CD14-positive monocyte (primary cell): ENCODE data around the gene ZNF586. TPM values are rescaled to one million over a fixed set of nuclear protein-coding genes. Genes with fewer than 3 reads are reported as not detected.

Experiments used
- DNase-seq, 3 donors: peaks; one replicate each; pipeline ENCODE4 v3.0.0-alpha.2; 2011 to 2022
- H2AFZ ChIP-seq: 2 replicates; pipeline ENCODE4 v1.6.0; 2012; ENCODE audit warnings: mild to moderate bottlenecking, low read depth, low read length, inconsistent platforms; ENCODE audit not compliant: insufficient read depth, poor library complexity, severe bottlenecking
- H3K27ac ChIP-seq, 2 donors: 1 replicate in 1 of 2; 2 replicates in 1 of 2; pipeline ENCODE4 v1.5.1; 2012 to 2013; ENCODE audit warnings: low read length in 2 of 2, control low read depth in 1 of 2, inconsistent platforms in 1 of 2, low read depth in 1 of 2, mild to moderate bottlenecking in 1 of 2
- H3K27me3 ChIP-seq, 2 donors: one replicate each; pipeline versions ENCODE4 v1.6.0 to v1.6.1; 2011 to 2013; ENCODE audit warnings: low read length in 2 of 2; ENCODE audit not compliant: control insufficient read depth in 2 of 2, insufficient read depth in 2 of 2
- H3K36me3 ChIP-seq, 2 donors: replicated peaks in 1 of 2; 1 replicate in 1 of 2; 2 replicates in 1 of 2; pipeline versions ENCODE4 v1.5.1 to v1.6.1; 2012 to 2013; ENCODE audit warnings: low read length in 2 of 2, control low read depth in 1 of 2, inconsistent platforms in 1 of 2, mild to moderate bottlenecking in 1 of 2; ENCODE audit not compliant: insufficient read depth in 2 of 2, control insufficient read depth in 1 of 2
- H3K4me1 ChIP-seq, 2 donors: 1 replicate in 1 of 2; 2 replicates in 1 of 2; pipeline versions ENCODE4 v1.5.1 to v1.6.1; 2012 to 2013; ENCODE audit warnings: low read length in 2 of 2, control low read depth in 1 of 2, inconsistent platforms in 1 of 2, mild to moderate bottlenecking in 1 of 2, moderate library complexity in 1 of 2; ENCODE audit not compliant: insufficient read depth in 2 of 2, control insufficient read depth in 1 of 2
- H3K4me2 ChIP-seq: replicated peaks from 2 replicates; pipeline ENCODE3; 2012; ENCODE audit warnings: low read length, moderate library complexity, mild to moderate bottlenecking; ENCODE audit not compliant: poor library complexity, severe bottlenecking; ENCODE audit errors: extremely low read depth
- H3K4me3 ChIP-seq, 3 experiments: fragments of 200-600 bp in 1 of 3; sonication (generic) in 1 of 3; replicated peaks in 1 of 3; 1 replicate in 2 of 3; 2 replicates in 1 of 3; pipeline ENCODE4 v1.5.1; 2011 to 2013; ENCODE audit warnings: low read length in 3 of 3, mild to moderate bottlenecking in 3 of 3, control low read depth in 2 of 3, low read depth in 2 of 3, inconsistent platforms in 1 of 3, moderate library complexity in 1 of 3
- H3K79me2 ChIP-seq: 2 replicates; pipeline ENCODE4 v1.6.0; 2012; ENCODE audit warnings: mild to moderate bottlenecking, control low read depth, inconsistent platforms, low read length, moderate library complexity; ENCODE audit not compliant: insufficient read depth
- H3K9ac ChIP-seq: 2 replicates; pipeline ENCODE4 v1.6.0; 2017; ENCODE audit warnings: low read length, mild to moderate bottlenecking; ENCODE audit not compliant: insufficient read depth, poor library complexity, severe bottlenecking
- H3K9me3 ChIP-seq, 2 donors: replicated peaks in 1 of 2; 1 replicate in 1 of 2; 2 replicates in 1 of 2; pipeline versions ENCODE4 v1.5.1 to v1.6.1; 2012 to 2013; ENCODE audit warnings: low read length in 2 of 2, control low read depth in 1 of 2; ENCODE audit not compliant: control insufficient read depth in 1 of 2, insufficient read depth in 1 of 2
- H4K20me1 ChIP-seq: 2 replicates; pipeline ENCODE4 v1.6.0; 2012; ENCODE audit warnings: mild to moderate bottlenecking, low read length, control low read depth, moderate library complexity; ENCODE audit not compliant: insufficient read depth
- H3K27ac Mint-ChIP-seq, 7 donors: one replicate each; pipeline ENCODE4 v1.8.0; 2020; ENCODE audit warnings: mild to moderate bottlenecking in 7 of 7, mixed read lengths in 7 of 7, moderate library complexity in 6 of 7, inconsistent platforms in 2 of 7
- H3K27me3 Mint-ChIP-seq, 3 donors: one replicate each; pipeline ENCODE4 v1.8.0; 2021 to 2022; ENCODE audit warnings: low read depth in 3 of 3, mild to moderate bottlenecking in 3 of 3, mixed read lengths in 3 of 3, moderate library complexity in 3 of 3, inconsistent platforms in 1 of 3
- H3K36me3 Mint-ChIP-seq, 2 donors: one replicate each; pipeline ENCODE4 v1.8.0; 2020; ENCODE audit warnings: mixed read lengths in 2 of 2, inconsistent platforms in 1 of 2, mild to moderate bottlenecking in 1 of 2
- H3K4me1 Mint-ChIP-seq: one replicate; pipeline ENCODE4 v1.8.0; 2020; ENCODE audit warnings: mild to moderate bottlenecking, mixed read lengths
- H3K4me3 Mint-ChIP-seq, 2 donors: one replicate each; pipeline ENCODE4 v1.8.0; 2020; ENCODE audit warnings: mild to moderate bottlenecking in 2 of 2, mixed read lengths in 2 of 2, moderate library complexity in 1 of 2
- H3K9me3 Mint-ChIP-seq, 7 donors: one replicate each; pipeline ENCODE4 v1.8.0; 2020 to 2022; ENCODE audit warnings: mixed read lengths in 7 of 7, mild to moderate bottlenecking in 6 of 7, moderate library complexity in 6 of 7, inconsistent platforms in 2 of 7
- CTCF ChIP-seq: fragments of 200-600 bp; IDR thresholded peaks from one replicate; pipeline ENCODE4 v1.8.0; 2022; ENCODE audit warnings: antibody characterized with exemption, mild to moderate bottlenecking
- WGBS: methylation state at CpG from one replicate; pipeline ENCODE4 v1.1.5; 2013; ENCODE audit warnings: missing lambda C conversion rate; ENCODE audit not compliant: insufficient coverage; 5-methylcytosine and 5-hydroxymethylcytosine counted together
- intact Hi-C, 2 donors: fragments of 100-400 bp; cut with micrococcal nuclease; formaldehyde crosslinking; loops; one replicate each; pipeline versions ENCODE4 v1.15.0 to v1.15.1; 2023
- polyA plus RNA-seq, 3 donors: library from polyadenylated mRNA; depleted of rRNA in 1 of 3; unstranded in 2 of 3; stranded (reverse) in 1 of 3; fragments of 300-500 nt in 2 of 3; fragments of >200 nt in 1 of 3; fragmentation: Illumina TruSeq in 2 of 3; gene quantifications; 1 replicate in 2 of 3; 2 replicates in 1 of 3; pipeline ENCODE4 v1.2.3, GENCODE V29; 2012 to 2021

The ZNF586 gene
- polyA plus RNA-seq, 3 donors: 7.7 to 10.5 (median 10.2) TPM

GRCh38 chr19:57817976-57818375 lies 48.5 kb downstream of the ZNF586 start:
- Histone ChIP-seq H2AFZ (no peak overlapping the region), H3K27me3 (no peaks in the 10 kb centered on the region), H3K4me2 (no peak overlapping the region), H3K4me1 (peaks cover 30 to 45% of the 10 kb centered on the region in 2 donors), H3K9ac (no peak overlapping the region), H3K36me3 (peaks cover 0 to 1% of the 10 kb centered on the region in 2 donors), H3K79me2 (peaks cover 44% of the 10 kb centered on the region), H3K4me3 (no peak overlapping the region), H3K27ac (no peak overlapping the region), H3K9me3 (no peaks in the 10 kb centered on the region), H4K20me1 (no peaks in the 10 kb centered on the region)
- no peak for DNase-seq
- peaks cover 43% of the 10 kb centered on the region for H3K4me1 Mint-ChIP-seq
- H3K27me3 Mint-ChIP-seq: peaks cover 0 to 4% (median 0%) of the 10 kb centered on the region in 3 donors
- no peak overlapping the region for H3K27ac Mint-ChIP-seq
- intact Hi-C loops: loop anchor here in 1 of 2 donors (5.0 kb wide), 1 partner anchor 71 kb away; the partner anchor contains the start of gene ZNF776
- H3K4me3 Mint-ChIP-seq: no peak overlapping the region
- TF ChIP-seq CTCF: no peak
- WGBS: 97% methylated on average over 12 of the region's 14 CpGs
- no peaks in the 10 kb centered on the region for H3K9me3 Mint-ChIP-seq
- peaks cover 8 to 14% of the 10 kb centered on the region in 2 donors for H3K36me3 Mint-ChIP-seq

- Histone ChIP-seq H3K27ac (no peak overlapping the region), H3K79me2 (peaks cover 44% of the 10 kb centered on the region), H4K20me1 (no peaks in the 10 kb centered on the region), H3K9me3 (no peaks in the 10 kb centered on the region), H3K4me1 (peaks cover 29 to 41% of the 10 kb centered on the region in 2 donors), H3K27me3 (no peaks in the 10 kb centered on the region), H2AFZ (peak overlapping the region; percentile 98), H3K4me3 (no peak overlapping the region), H3K36me3 (no peaks in the 10 kb centered on the region), H3K4me2 (no peak overlapping the region), H3K9ac (no peak overlapping the region)
- H3K27me3 Mint-ChIP-seq: peaks cover 0 to 5% (median 0%) of the 10 kb centered on the region in 3 donors
- no peak overlapping the region for H3K27ac Mint-ChIP-seq
- H3K36me3 Mint-ChIP-seq: peaks cover 10 to 14% of the 10 kb centered on the region in 2 donors
- TF ChIP-seq CTCF: no peak
- no peak for DNase-seq
- no peak overlapping the region for H3K4me3 Mint-ChIP-seq
- H3K4me1 Mint-ChIP-seq: peaks cover 40% of the 10 kb centered on the region
- H3K9me3 Mint-ChIP-seq: no peaks in the 10 kb centered on the region
- intact Hi-C loops: loop anchor here in 1 of 2 donors (5.0 kb wide), 1 partner anchor 71 kb away; the partner anchor contains the start of gene ZNF776
- WGBS: 100% methylated on average over 7 of the region's 7 CpGs
These were observed 48.9 kb downstream of the ZNF586 start for GRCh38 chr19:57818378-57818777.
